Measurements from ENCODE around the gene SLIT3. TPM values are rescaled to one million over a fixed set of nuclear protein-coding genes. Genes with fewer than 3 reads are reported as not detected.

The SLIT3 gene
- total RNA-seq, 6 donors from 2014 or later: 10.8 to 57.3 (median 32.2) TPM

DNA sequence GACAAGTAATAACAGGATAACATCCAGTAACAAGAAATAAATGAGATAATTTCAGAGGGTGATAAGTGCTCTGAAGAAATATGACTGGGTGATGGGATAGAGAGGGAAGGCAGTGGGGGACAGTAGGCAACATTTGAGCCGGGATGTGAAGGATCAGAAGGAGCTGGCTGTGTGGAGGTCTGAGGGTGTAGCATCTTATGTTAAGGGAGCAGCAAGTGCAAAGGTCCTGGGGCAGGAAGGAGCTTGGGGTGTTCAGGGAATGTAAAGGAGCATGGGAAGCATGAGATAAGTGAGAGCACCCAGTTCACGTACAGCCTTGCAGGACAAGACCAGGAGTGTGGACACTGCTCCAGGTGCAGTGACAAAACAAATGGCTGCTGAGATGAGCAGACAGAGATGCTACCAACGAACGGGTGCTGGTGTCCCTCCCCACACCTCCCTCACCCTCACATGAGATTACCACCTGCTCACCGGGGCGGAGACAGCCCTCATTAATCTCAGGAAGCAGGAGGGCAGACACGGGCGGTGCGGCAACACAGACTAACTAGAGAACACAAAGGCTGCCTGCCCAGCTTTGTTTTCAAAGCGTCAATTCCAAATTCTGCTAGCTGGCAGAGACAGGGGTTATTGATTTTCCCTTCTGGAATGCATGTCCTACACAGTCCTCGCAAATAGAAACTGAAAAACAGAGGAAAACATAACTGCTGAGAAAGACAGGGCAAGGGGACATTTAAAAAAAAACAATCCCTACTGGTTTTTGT, 423.6 kb downstream of the SLIT3 start:
- TF ChIP-seq CTCF (IDR thresholded peaks at IDR 0.05): no peak
- no peak for TF ChIP-seq EP300 (IDR thresholded peaks at IDR 0.05)
- TF ChIP-seq POLR2A (IDR thresholded peaks at IDR 0.05): no peak
- no peak for TF ChIP-seq POLR2AphosphoS5 (IDR thresholded peaks at IDR 0.05)
- 32 to 37% methylated on average over 11 of the region's 11 CpGs for WGBS, 2 donors
- Histone ChIP-seq H3K27ac (no peak overlapping the region), H3K4me3 (no peak overlapping the region), H3K36me3 (no peaks in the 10 kb centered on the region), H3K4me1 (peaks cover 0 to 7% (median 0%) of the 10 kb centered on the region in 4 donors), H3K9me3 (no peaks in the 10 kb centered on the region), H3K27me3 (peaks cover 0 to 4% (median 0%) of the 10 kb centered on the region in 4 donors)
- ATAC-seq (ENCODE audit: low FRiP score in 2 of 2): no peak
- no peak for DNase-seq

- 90 to 97% methylated on average over 3 of the region's 3 CpGs for WGBS, 2 donors
- DNase-seq (no peak), ATAC-seq (ENCODE audit: low FRiP score in 2 of 2) (no peak)
- Histone ChIP-seq H3K4me1 (peaks cover 0 to 7% (median 0%) of the 10 kb centered on the region in 4 donors), H3K4me3 (no peak overlapping the region), H3K9me3 (no peaks in the 10 kb centered on the region), H3K36me3 (no peaks in the 10 kb centered on the region), H3K27me3 (peaks cover 0 to 4% (median 0%) of the 10 kb centered on the region in 4 donors), H3K27ac (no peak overlapping the region)
- TF ChIP-seq POLR2A (IDR thresholded peaks at IDR 0.05): no peak
- no peak for TF ChIP-seq EP300 (IDR thresholded peaks at IDR 0.05)
- no peak for TF ChIP-seq CTCF (IDR thresholded peaks at IDR 0.05)
- TF ChIP-seq POLR2AphosphoS5 (IDR thresholded peaks at IDR 0.05): no peak
Observed at GRCh38 chr5:168876419-168876818, 424.5 kb downstream of the SLIT3 start.

DNA sequence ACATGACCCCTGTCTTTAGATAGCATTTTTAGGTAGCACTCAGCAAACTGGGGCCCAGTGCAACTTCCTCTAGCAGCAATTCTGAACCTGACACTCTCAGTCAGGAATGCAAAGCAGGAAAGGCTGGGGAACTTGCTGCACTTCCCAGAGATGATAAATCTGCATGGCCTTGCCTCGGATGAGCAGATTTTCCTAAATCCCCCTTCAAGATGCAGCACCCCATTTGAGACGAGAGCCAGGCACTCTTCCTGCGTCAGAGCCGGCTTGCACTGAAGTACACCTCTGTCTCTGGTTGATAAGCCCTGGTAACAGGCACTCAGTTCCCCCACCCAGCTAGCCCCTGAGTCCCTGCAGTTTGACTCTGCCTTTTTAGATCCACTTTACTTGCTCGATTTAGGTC, 425.1 kb downstream of the SLIT3 start:
- DNase-seq: no peak
- Histone ChIP-seq H3K27me3 (peaks cover 0 to 4% (median 0%) of the 10 kb centered on the region in 4 donors), H3K27ac (no peak overlapping the region), H3K4me1 (peaks cover 0 to 7% (median 0%) of the 10 kb centered on the region in 4 donors), H3K9me3 (no peaks in the 10 kb centered on the region), H3K36me3 (no peaks in the 10 kb centered on the region), H3K4me3 (no peak overlapping the region)
- 36 to 38% methylated on average over 5 of the region's 5 CpGs for WGBS, 2 donors
- no peak for ATAC-seq (ENCODE audit: low FRiP score in 2 of 2)
- TF ChIP-seq POLR2A (IDR thresholded peaks at IDR 0.05): no peak
- no peak for TF ChIP-seq EP300 (IDR thresholded peaks at IDR 0.05)
- no peak for TF ChIP-seq CTCF (IDR thresholded peaks at IDR 0.05)
- no peak for TF ChIP-seq POLR2AphosphoS5 (IDR thresholded peaks at IDR 0.05)

GRCh38 chr5:168874713-168875380, 426.1 kb downstream of the SLIT3 start:
- H3K27me3 ChIP-seq: peaks cover 0 to 4% (median 0%) of the 10 kb centered on the region in 4 donors
- H3K27ac ChIP-seq: no peak overlapping the region
- peaks cover 0 to 5% (median 0%) of the 10 kb centered on the region in 4 donors for H3K4me1 ChIP-seq
- TF ChIP-seq CTCF (IDR thresholded peaks at IDR 0.05) (no peak), POLR2A (IDR thresholded peaks at IDR 0.05) (no peak), EP300 (IDR thresholded peaks at IDR 0.05) (no peak), POLR2AphosphoS5 (IDR thresholded peaks at IDR 0.05) (no peak)
- no peak for DNase-seq
- no peaks in the 10 kb centered on the region for H3K9me3 ChIP-seq
- no peak for ATAC-seq (ENCODE audit: low FRiP score in 2 of 2)
- H3K4me3 ChIP-seq: no peak overlapping the region
- H3K36me3 ChIP-seq: no peaks in the 10 kb centered on the region
- WGBS, 2 donors: 63 to 74% methylated on average over 6 of the region's 6 CpGs
